ENCODE data around the gene VPS52.

Gene VPS52

GRCh38 chr6:33271468-33272274, at the start of gene VPS52, which contains the start of gene RPS18:
TSS of gene VPS52 (minus strand) at chr6:33271876. CDS start at chr6:33271675, 201 bp downstream.
TSS of gene RPS18 (plus strand) at chr6:33272075. CDS start at chr6:33272120, 45 bp downstream.
- peaks cover 55% of the 10 kb centered on the region for H3K36me3 Mint-ChIP-seq (ENCODE audit: insufficient read depth)
- peak within 1 kb of the TSS; percentile 98 for H3K27ac Mint-ChIP-seq (ENCODE audit: low read depth)
- H3K4me1 Mint-ChIP-seq: peaks cover 58% of the 10 kb centered on the region
- ATAC-seq (replicated peaks; ENCODE audit: extremely low read depth, poor library complexity, severe bottlenecking) (peak; percentile 93), DNase-seq (ENCODE audit: low spot score in 2 of 2) (peak; percentile 85 to 94)
- no peaks in the 10 kb centered on the region for H3K27me3 Mint-ChIP-seq
- H3K4me3 Mint-ChIP-seq: peak within 1 kb of the TSS; percentile 98
- no peaks in the 10 kb centered on the region for H3K9me3 Mint-ChIP-seq

GRCh38 chr6:33321227-33321626, 49.6 kb upstream of the VPS52 start:
- no peaks in the 10 kb centered on the region for H3K27me3 Mint-ChIP-seq
- DNase-seq (ENCODE audit: low spot score in 2 of 2) (no peak), ATAC-seq (replicated peaks; ENCODE audit: extremely low read depth, poor library complexity, severe bottlenecking) (no peak)
- peak overlapping the region; percentile 53 for H3K27ac Mint-ChIP-seq (ENCODE audit: low read depth)
- no peaks in the 10 kb centered on the region for H3K9me3 Mint-ChIP-seq
- peaks cover 43% of the 10 kb centered on the region for H3K36me3 Mint-ChIP-seq (ENCODE audit: insufficient read depth)
- peak overlapping the region; percentile 95 for H3K4me3 Mint-ChIP-seq
- H3K4me1 Mint-ChIP-seq: peaks cover 77% of the 10 kb centered on the region

GRCh38 chr6:33320315-33321181, 48.9 kb upstream of the VPS52 start:
- Mint-ChIP-seq H3K36me3 (ENCODE audit: insufficient read depth) (peaks cover 45% of the 10 kb centered on the region), H3K9me3 (no peaks in the 10 kb centered on the region), H3K27me3 (no peaks in the 10 kb centered on the region), H3K27ac (ENCODE audit: low read depth) (peak overlapping the region; percentile 53), H3K4me1 (peaks cover 84% of the 10 kb centered on the region), H3K4me3 (peak overlapping the region; percentile 95)
- ATAC-seq (replicated peaks; ENCODE audit: extremely low read depth, poor library complexity, severe bottlenecking): no peak
- no peak for DNase-seq (ENCODE audit: low spot score in 2 of 2)

- peaks cover 45% of the 10 kb centered on the region for H3K36me3 Mint-ChIP-seq (ENCODE audit: insufficient read depth)
- H3K9me3 Mint-ChIP-seq: no peaks in the 10 kb centered on the region
- DNase-seq (ENCODE audit: low spot score in 2 of 2): no peak
- peak overlapping the region; percentile 95 for H3K4me3 Mint-ChIP-seq
- peak overlapping the region; percentile 29 for H3K27ac Mint-ChIP-seq (ENCODE audit: low read depth)
- no peak for ATAC-seq (replicated peaks; ENCODE audit: extremely low read depth, poor library complexity, severe bottlenecking)
- H3K27me3 Mint-ChIP-seq: no peaks in the 10 kb centered on the region
- peaks cover 88% of the 10 kb centered on the region for H3K4me1 Mint-ChIP-seq
These were observed 48.3 kb upstream of the VPS52 start for GRCh38 chr6:33319939-33320314.

- H3K27me3 Mint-ChIP-seq: no peaks in the 10 kb centered on the region
- peak overlapping the region; percentile 96 for H3K27ac Mint-ChIP-seq (ENCODE audit: low read depth)
- peak overlapping the region; percentile 95 for H3K4me3 Mint-ChIP-seq
- DNase-seq (ENCODE audit: low spot score in 2 of 2) (no peak), ATAC-seq (replicated peaks; ENCODE audit: extremely low read depth, poor library complexity, severe bottlenecking) (no peak)
- no peaks in the 10 kb centered on the region for H3K9me3 Mint-ChIP-seq
- H3K36me3 Mint-ChIP-seq (ENCODE audit: insufficient read depth): peaks cover 56% of the 10 kb centered on the region
- peaks cover 85% of the 10 kb centered on the region for H3K4me1 Mint-ChIP-seq
These were observed 46.9 kb upstream of the VPS52 start for GRCh38 chr6:33318426-33319073.

GRCh38 chr6:33317669-33318425, 46.2 kb upstream of the VPS52 start, which contains the start of gene ZBTB22:
TSS of gene ZBTB22 (minus strand) at chr6:33317744. CDS start at chr6:33316916, 828 bp downstream.
- Mint-ChIP-seq H3K27ac (ENCODE audit: low read depth) (peak within 1 kb of the TSS; percentile 100), H3K36me3 (ENCODE audit: insufficient read depth) (peaks cover 55% of the 10 kb centered on the region), H3K27me3 (no peaks in the 10 kb centered on the region), H3K4me3 (peak within 1 kb of the TSS; percentile 95), H3K9me3 (no peaks in the 10 kb centered on the region), H3K4me1 (peaks cover 82% of the 10 kb centered on the region)
- DNase-seq (ENCODE audit: low spot score in 2 of 2): peak; percentile 89 to 94
- peak; percentile 50 for ATAC-seq (replicated peaks; ENCODE audit: extremely low read depth, poor library complexity, severe bottlenecking)

- DNase-seq (ENCODE audit: low spot score in 2 of 2) (no peak), ATAC-seq (replicated peaks; ENCODE audit: extremely low read depth, poor library complexity, severe bottlenecking) (no peak)
- H3K9me3 Mint-ChIP-seq: no peaks in the 10 kb centered on the region
- no peaks in the 10 kb centered on the region for H3K27me3 Mint-ChIP-seq
- peaks cover 56% of the 10 kb centered on the region for H3K36me3 Mint-ChIP-seq (ENCODE audit: insufficient read depth)
- H3K4me3 Mint-ChIP-seq: peak overlapping the region; percentile 95
- H3K27ac Mint-ChIP-seq (ENCODE audit: low read depth): peak overlapping the region; percentile 96
- peaks cover 83% of the 10 kb centered on the region for H3K4me1 Mint-ChIP-seq
These were observed 45.7 kb upstream of the VPS52 start for GRCh38 chr6:33317419-33317668.

GRCh38 chr6:33316603-33317418, 45.1 kb upstream of the VPS52 start:
- peaks cover 56% of the 10 kb centered on the region for H3K36me3 Mint-ChIP-seq (ENCODE audit: insufficient read depth)
- H3K27me3 Mint-ChIP-seq: no peaks in the 10 kb centered on the region
- no peaks in the 10 kb centered on the region for H3K9me3 Mint-ChIP-seq
- no peak for DNase-seq (ENCODE audit: low spot score in 2 of 2)
- H3K4me3 Mint-ChIP-seq: peak overlapping the region; percentile 95
- peak overlapping the region; percentile 100 for H3K27ac Mint-ChIP-seq (ENCODE audit: low read depth)
- ATAC-seq (replicated peaks; ENCODE audit: extremely low read depth, poor library complexity, severe bottlenecking): no peak
- peaks cover 83% of the 10 kb centered on the region for H3K4me1 Mint-ChIP-seq

- DNase-seq (ENCODE audit: low spot score in 2 of 2) (no peak), ATAC-seq (replicated peaks; ENCODE audit: extremely low read depth, poor library complexity, severe bottlenecking) (no peak)
- no peaks in the 10 kb centered on the region for H3K27me3 Mint-ChIP-seq
- H3K9me3 Mint-ChIP-seq: no peaks in the 10 kb centered on the region
- peak overlapping the region; percentile 100 for H3K27ac Mint-ChIP-seq (ENCODE audit: low read depth)
- peaks cover 57% of the 10 kb centered on the region for H3K36me3 Mint-ChIP-seq (ENCODE audit: insufficient read depth)
- H3K4me3 Mint-ChIP-seq: peak overlapping the region; percentile 95
- H3K4me1 Mint-ChIP-seq: peaks cover 78% of the 10 kb centered on the region
These were observed 44.3 kb upstream of the VPS52 start for GRCh38 chr6:33315793-33316602.

GRCh38 chr6:33314943-33315792, 43.5 kb upstream of the VPS52 start:
- H3K4me3 Mint-ChIP-seq: peak overlapping the region; percentile 95
- H3K4me1 Mint-ChIP-seq: peaks cover 70% of the 10 kb centered on the region
- no peaks in the 10 kb centered on the region for H3K9me3 Mint-ChIP-seq
- H3K36me3 Mint-ChIP-seq (ENCODE audit: insufficient read depth): peaks cover 58% of the 10 kb centered on the region
- H3K27me3 Mint-ChIP-seq: no peaks in the 10 kb centered on the region
- H3K27ac Mint-ChIP-seq (ENCODE audit: low read depth): peak overlapping the region; percentile 100
- DNase-seq (ENCODE audit: low spot score in 2 of 2): no peak
- ATAC-seq (replicated peaks; ENCODE audit: extremely low read depth, poor library complexity, severe bottlenecking): no peak
